Ovary (tissue), 9 donors: Measurements from ENCODE around the gene ST6GALNAC3. TPM values are rescaled to one million over a fixed set of nuclear protein-coding genes. Genes with fewer than 3 reads are reported as not detected.

Experiments
- DNase-seq, 5 donors: peaks; one replicate each; pipeline ENCODE4 v3.0.0-alpha.2; 2019 to 2020
- H3K27ac ChIP-seq, 2 donors: fragments of 200-600 bp; one replicate each; pipeline versions ENCODE4 v1.5.1 to v1.8.0; 2019 to 2022
- H3K27me3 ChIP-seq: fragments of 200-600 bp; one replicate; pipeline ENCODE4 v1.8.0; 2022
- H3K36me3 ChIP-seq: fragments of 200-600 bp; sonication (generic); one replicate; pipeline ENCODE4 v1.5.1; 2019
- H3K4me1 ChIP-seq: one replicate; pipeline ENCODE4 v1.8.1; 2013; ENCODE audit warnings: mild to moderate bottlenecking, moderate library complexity; ENCODE audit not compliant: insufficient read depth
- H3K4me3 ChIP-seq: fragments of 200-600 bp; sonication (generic); one replicate; pipeline ENCODE4 v1.5.1; 2017
- H3K9me3 ChIP-seq, 2 donors: fragments of 200-600 bp in 1 of 2; sonication (generic) in 1 of 2; one replicate each; pipeline versions ENCODE4 v1.5.1 to v1.8.1; 2013 to 2019; ENCODE audit warnings: mild to moderate bottlenecking in 1 of 2, moderate library complexity in 1 of 2
- CTCF ChIP-seq, 3 donors: fragments of 450-650 bp in 2 of 3; fragments of 200-600 bp in 1 of 3; IDR thresholded peaks; one replicate each; pipeline versions ENCODE4 v1.5.1 to v1.8.0; 2016 to 2022; ENCODE audit warnings: antibody characterized with exemption in 3 of 3, mild to moderate bottlenecking in 1 of 3
- EP300 ChIP-seq: sonication (generic); formaldehyde crosslinking; IDR thresholded peaks from one replicate; pipeline ENCODE4 v1.6.1; 2017; ENCODE audit warnings: antibody characterized with exemption
- POLR2A ChIP-seq: fragments of 450-650 bp; IDR thresholded peaks from one replicate; pipeline ENCODE4 v1.6.1; 2017; ENCODE audit warnings: antibody characterized with exemption, mild to moderate bottlenecking, moderate library complexity
- WGBS, 3 donors: extraction: QIAGEN DNeasy Blood & Tissue Kit in 1 of 3; methylation state at CpG; one replicate each; pipeline versions ENCODE4 v1.1.5 to v1.1.7; 2013 to 2017; 5-methylcytosine and 5-hydroxymethylcytosine counted together
- intact Hi-C, 4 donors: fragments of 100-400 bp; cut with DNase I; formaldehyde crosslinking; loops; one replicate each; pipeline versions ENCODE4 v1.11.0 to v1.15.1; 2022 to 2023
- polyA plus RNA-seq, 2 donors: library from polyadenylated mRNA; stranded (reverse); fragments of 200-250 nt in 1 of 2; fragments of 350-450 nt in 1 of 2; fragmentation: Illumina TruSeq in 1 of 2; extraction: RNeasy Lipid Tissue Mini Kit (QIAGEN cat#74804) in 1 of 2; gene quantifications; one replicate each; pipeline ENCODE4 v1.2.3, GENCODE V29; 2013 to 2014
- total RNA-seq, 7 donors: library from RNA; depleted of rRNA in 2 of 7; stranded (reverse); fragments of >200 nt in 2 of 7; fragmentation: NEBNext Ultra II Directional in 3 of 7; extraction: Animal tissue kit (Norgen Biotek cat#: 25700) in 3 of 7; gene quantifications; one replicate each; pipeline versions ENCODE4 v1.1.0 to v1.2.4, GENCODE V29; 2016 to 2023
- donor health status: DM: no; HTN: no; CAD: no; lungs with moderate emphysema.
- donor health status: DM: no; HTN: no; CAD: no.
- donor health status: Bipolar disorder and iron deficiency.
- donor health status: DM: yes; HTN: yes; CAD: no.
- donor health status: DM: no; HTN: no; CAD: no.
- donor health status: DM: yes; HTN: yes; CAD: no.

ST6GALNAC3 gene
- total and polyA plus RNA-seq, 9 donors = 1.9 to 6.7 (median 4.0) TPM

DNA sequence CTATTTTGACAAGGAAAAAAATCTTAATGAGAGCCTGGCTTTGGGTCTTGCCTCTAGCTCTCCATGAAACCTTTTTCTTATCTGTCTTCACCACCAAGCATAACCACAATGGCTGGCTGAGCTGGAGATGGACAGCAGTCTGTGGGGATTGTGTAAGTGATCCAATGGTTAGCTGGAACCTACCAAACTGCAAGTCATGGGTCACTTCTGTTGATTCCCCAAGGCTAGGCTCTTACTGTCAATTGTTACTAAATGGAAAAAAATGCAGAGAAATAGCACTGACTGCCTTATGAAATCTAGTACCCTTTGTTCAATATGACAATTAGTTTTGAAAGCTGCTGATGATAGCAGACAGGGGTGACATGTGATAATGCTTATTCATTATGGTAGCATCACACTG is 359.0 kb downstream of the ST6GALNAC3 start:
- H3K4me3 ChIP-seq = no peak overlapping the region
- no peaks in the 10 kb centered on the region for H3K27me3 ChIP-seq
- intact Hi-C loops = no loop called here
- H3K9me3 ChIP-seq = no peaks in the 10 kb centered on the region
- H3K27ac ChIP-seq = no peak overlapping the region
- DNase-seq = no peak
- no peaks in the 10 kb centered on the region for H3K36me3 ChIP-seq
- no peak for TF ChIP-seq EP300
- TF ChIP-seq POLR2A = no peak
- no peak for TF ChIP-seq CTCF (IDR thresholded peaks at IDR 0.05)
- H3K4me1 ChIP-seq = peaks cover 3% of the 10 kb centered on the region

DNA sequence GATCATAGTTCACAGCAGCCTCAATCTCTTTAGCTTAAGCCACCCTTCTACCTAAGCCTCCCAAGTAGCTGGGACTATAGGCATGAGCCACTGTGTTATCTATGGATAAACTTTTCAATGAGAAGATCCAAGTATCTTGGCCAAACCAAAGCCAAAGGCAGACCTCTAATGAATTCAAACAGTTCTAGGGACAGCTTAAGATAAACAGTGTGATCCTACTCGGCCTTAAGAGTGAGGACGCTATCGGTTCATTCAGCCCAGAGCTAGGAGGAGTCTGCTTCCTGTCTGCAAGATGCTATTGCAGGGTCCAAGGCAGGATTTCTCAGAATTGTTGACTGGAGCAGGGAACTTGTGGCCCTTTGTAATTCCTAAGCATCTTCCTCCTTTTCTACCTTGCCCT is 368.7 kb downstream of the ST6GALNAC3 start:
- no peaks in the 10 kb centered on the region for H3K9me3 ChIP-seq
- no peak overlapping the region for H3K27ac ChIP-seq
- 58 to 88% (median 73%) methylated on average over 3 of the region's 3 CpGs for WGBS, 3 donors
- no peaks in the 10 kb centered on the region for H3K36me3 ChIP-seq
- TF ChIP-seq POLR2A (no peak), EP300 (no peak), CTCF (IDR thresholded peaks at IDR 0.05) (no peak)
- H3K4me3 ChIP-seq = no peak overlapping the region
- H3K27me3 ChIP-seq = no peaks in the 10 kb centered on the region
- DNase-seq = no peak
- intact Hi-C loops = no loop called here
- no peaks in the 10 kb centered on the region for H3K4me1 ChIP-seq

DNA sequence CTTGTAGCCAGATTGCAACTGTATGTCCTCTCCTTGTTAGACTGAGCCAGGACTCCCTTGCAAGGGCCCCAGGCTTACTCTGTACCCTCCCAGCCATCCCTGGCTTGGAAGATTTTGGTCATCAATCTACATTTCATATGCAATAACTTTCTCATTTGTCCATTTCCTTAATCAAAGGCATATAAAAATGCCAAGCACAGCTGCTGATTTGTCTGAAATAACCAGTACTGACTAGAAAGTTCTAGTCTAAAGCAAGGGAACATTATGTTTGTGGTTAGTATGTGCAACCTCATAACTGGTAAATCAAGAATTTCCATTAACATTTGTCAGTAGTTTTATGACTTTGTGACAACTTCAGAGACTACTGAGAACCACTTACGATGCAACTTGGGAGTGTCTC is 370.2 kb downstream of the ST6GALNAC3 start:
- TF ChIP-seq CTCF (IDR thresholded peaks at IDR 0.05) (no peak), EP300 (no peak)
- WGBS, 3 donors = 73 to 100% (median 96%) methylated on average over 1 of the region's 1 CpG
- Histone ChIP-seq H3K27me3 (no peaks in the 10 kb centered on the region), H3K4me1 (no peaks in the 10 kb centered on the region), H3K27ac (no peak overlapping the region), H3K36me3 (no peaks in the 10 kb centered on the region), H3K9me3 (no peaks in the 10 kb centered on the region), H3K4me3 (no peak overlapping the region)
- DNase-seq = no peak
- intact Hi-C loops = no loop called here

GRCh38 chr1:76450229-76450628 is 375.7 kb downstream of the ST6GALNAC3 start:
- no peak for DNase-seq
- H3K4me1 ChIP-seq = no peaks in the 10 kb centered on the region
- H3K27me3 ChIP-seq = no peaks in the 10 kb centered on the region
- TF ChIP-seq CTCF (IDR thresholded peaks at IDR 0.05) = no peak
- TF ChIP-seq POLR2A = no peak
- no peak for TF ChIP-seq EP300
- no peaks in the 10 kb centered on the region for H3K36me3 ChIP-seq
- H3K27ac ChIP-seq = no peak overlapping the region
- intact Hi-C loops = no loop called here
- no peaks in the 10 kb centered on the region for H3K9me3 ChIP-seq
- WGBS, 3 donors = 95 to 96% (median 95%) methylated on average over 1 of the region's 1 CpG
- H3K4me3 ChIP-seq = no peak overlapping the region

DNA sequence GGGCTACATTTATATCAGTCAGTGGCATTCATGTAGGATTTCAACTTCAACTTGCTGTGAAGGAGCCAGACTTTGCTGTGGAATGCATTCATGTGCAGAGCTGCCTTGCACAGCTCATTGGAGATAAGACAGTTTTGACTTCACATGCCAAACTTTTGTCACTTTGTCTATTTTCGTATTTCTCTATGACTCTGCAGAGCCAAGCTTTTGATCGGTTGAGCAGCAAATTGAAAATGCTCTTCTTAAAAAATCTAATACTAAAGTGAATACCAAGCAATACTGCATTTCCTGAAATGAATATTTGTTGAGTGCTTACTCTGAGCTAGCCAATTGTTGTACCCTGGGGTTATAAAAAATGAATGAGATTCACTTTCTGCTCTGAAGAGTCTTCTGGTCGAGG is 388.7 kb downstream of the ST6GALNAC3 start:
- H3K4me1 ChIP-seq = no peaks in the 10 kb centered on the region
- H3K27me3 ChIP-seq = no peaks in the 10 kb centered on the region
- H3K4me3 ChIP-seq = no peak overlapping the region
- no peaks in the 10 kb centered on the region for H3K36me3 ChIP-seq
- no peak overlapping the region for H3K27ac ChIP-seq
- 58 to 73% (median 62%) methylated on average over 3 of the region's 3 CpGs for WGBS, 3 donors
- intact Hi-C loops = loop anchor here in 1 of 4 donors (5.0 kb wide), 1 partner anchor 264 kb away; no protein-coding TSS in a partner anchor
- DNase-seq = no peak
- TF ChIP-seq POLR2A (no peak), EP300 (no peak), CTCF (IDR thresholded peaks at IDR 0.05) (no peak)
- no peaks in the 10 kb centered on the region for H3K9me3 ChIP-seq
